Fibroblast of lung (primary cell): ENCODE results near the gene IGFN1. TPM values are rescaled to one million over a fixed set of nuclear protein-coding genes. Genes with fewer than 3 reads are reported as not detected.

Source experiments
- DNase-seq, 2 donors: peaks; one replicate each; pipeline versions ENCODE4 v3.0.0 to v3.0.0-alpha.2; 2010; ENCODE audit warnings: low read depth in 2 of 2
- H2AFZ ChIP-seq: 2 replicates; pipeline ENCODE4 v1.5.1; 2012; ENCODE audit warnings: low read length, control low read depth, inconsistent platforms
- H3K27ac ChIP-seq: 2 replicates; pipeline ENCODE4 v1.5.1; 2011; ENCODE audit warnings: low read length, control low read depth; ENCODE audit not compliant: insufficient read depth
- H3K27me3 ChIP-seq: 2 replicates; pipeline ENCODE4 v1.5.1; 2011; ENCODE audit warnings: mild to moderate bottlenecking, low read length; ENCODE audit not compliant: control insufficient read depth, insufficient read depth
- H3K36me3 ChIP-seq: 2 replicates; pipeline ENCODE4 v1.5.1; 2011; ENCODE audit warnings: low read length; ENCODE audit not compliant: control insufficient read depth, insufficient read depth
- H3K4me1 ChIP-seq: 2 replicates; pipeline ENCODE4 v1.5.1; 2011; ENCODE audit warnings: low read length; ENCODE audit not compliant: control insufficient read depth, insufficient read depth; ENCODE audit errors: extremely low read depth
- H3K4me2 ChIP-seq: 2 replicates; pipeline ENCODE4 v1.5.1; 2011; ENCODE audit warnings: low read length, control low read depth; ENCODE audit not compliant: insufficient read depth; ENCODE audit errors: extremely low read depth
- H3K4me3 ChIP-seq, 4 experiments: fragments of 200-600 bp in 1 of 4; sonication (generic) in 1 of 4; replicated peaks in 1 of 4; 2 replicates each; pipeline ENCODE4 v1.5.1; 2011 to 2016; ENCODE audit warnings: low read length in 4 of 4, low read depth in 3 of 4, mild to moderate bottlenecking in 3 of 4, control low read depth in 2 of 4, inconsistent platforms in 1 of 4, mixed read lengths in 1 of 4; ENCODE audit not compliant: insufficient read depth in 1 of 4; ENCODE audit errors: control extremely low read depth in 1 of 4
- H3K79me2 ChIP-seq: 2 replicates; pipeline ENCODE4 v1.5.1; 2012; ENCODE audit warnings: mild to moderate bottlenecking, low read length, inconsistent platforms; ENCODE audit not compliant: control insufficient read depth, insufficient read depth
- H3K9ac ChIP-seq: 2 replicates; pipeline ENCODE4 v1.5.1; 2011; ENCODE audit warnings: mild to moderate bottlenecking, low read length, control low read depth; ENCODE audit not compliant: insufficient read depth
- H3K9me3 ChIP-seq: 2 replicates; pipeline ENCODE4 v1.5.1; 2012; ENCODE audit warnings: low read depth, low read length; ENCODE audit not compliant: control insufficient read depth, insufficient read depth
- H4K20me1 ChIP-seq: 2 replicates; pipeline ENCODE4 v1.5.1; 2011; ENCODE audit warnings: low read length; ENCODE audit not compliant: control insufficient read depth, insufficient read depth; ENCODE audit errors: extremely low read depth
- CTCF ChIP-seq, 2 donors: IDR thresholded peaks in 1 of 2; conservative IDR thresholded peaks in 1 of 2; 1 replicate in 1 of 2; 2 replicates in 1 of 2; pipeline ENCODE4 v1.5.1; 2011 to 2012; ENCODE audit warnings: low read length in 2 of 2, control low read depth in 1 of 2, inconsistent platforms in 1 of 2, low read depth in 1 of 2, mild to moderate bottlenecking in 1 of 2
- EZH2 ChIP-seq: IDR thresholded peaks from 2 replicates; pipeline ENCODE4 v1.5.1; 2012; ENCODE audit warnings: low read length, control low read depth, mild to moderate bottlenecking; ENCODE audit errors: missing control alignments
- polyA plus RNA-seq, 2 donors: library from polyadenylated mRNA; depleted of rRNA in 1 of 2; stranded (reverse) in 1 of 2; unstranded in 1 of 2; fragments of >200 nt; gene quantifications; 2 replicates each; pipeline ENCODE4 v1.2.1, GENCODE V29; 2011 to 2012; ENCODE audit warnings: missing spikeins in 1 of 2
- total RNA-seq: library from RNA; depleted of rRNA; stranded (reverse); fragments of >200 nt; gene quantifications from 2 replicates; pipeline ENCODE4 v1.2.1, GENCODE V29; 2014

Gene IGFN1
- total and polyA plus RNA-seq, 2 donors (not counting 1 experiment from before 2014, with no cell fraction given) = 0.17 TPM; not detected in 1

GRCh38 chr1:201142011-201142848 is 48.4 kb upstream of the IGFN1 start:
- Histone ChIP-seq H3K9me3 (no peaks in the 10 kb centered on the region), H3K4me1 (peaks cover 5% of the 10 kb centered on the region), H3K36me3 (peaks cover 19% of the 10 kb centered on the region), H3K4me3 (no peak overlapping the region), H4K20me1 (no peaks in the 10 kb centered on the region), H3K9ac (no peak overlapping the region), H3K27me3 (no peaks in the 10 kb centered on the region), H3K27ac (no peak overlapping the region), H3K4me2 (no peak overlapping the region), H3K79me2 (no peaks in the 10 kb centered on the region), H2AFZ (no peak overlapping the region)
- DNase-seq = no peak
- no peak for TF ChIP-seq EZH2
- TF ChIP-seq CTCF (conservative IDR thresholded peaks at IDR 0.05 in 1 of 2, IDR thresholded peaks at IDR 0.05 in 1 of 2; ENCODE audit: low read depth in 1 of 2, low read length in 2 of 2) = no peak

- H3K27ac ChIP-seq = no peak overlapping the region
- no peaks in the 10 kb centered on the region for H3K9me3 ChIP-seq
- H3K4me1 ChIP-seq = peaks cover under 1% of the 10 kb centered on the region
- H3K4me3 ChIP-seq = no peak overlapping the region
- H3K4me2 ChIP-seq = no peak overlapping the region
- no peak overlapping the region for H3K9ac ChIP-seq
- H3K27me3 ChIP-seq = no peaks in the 10 kb centered on the region
- H4K20me1 ChIP-seq = no peaks in the 10 kb centered on the region
- TF ChIP-seq EZH2 (no peak), CTCF (conservative IDR thresholded peaks at IDR 0.05 in 1 of 2, IDR thresholded peaks at IDR 0.05 in 1 of 2; ENCODE audit: low read depth in 1 of 2, low read length in 2 of 2) (no peak)
- H2AFZ ChIP-seq = no peak overlapping the region
- peaks cover 19% of the 10 kb centered on the region for H3K36me3 ChIP-seq
- H3K79me2 ChIP-seq = no peaks in the 10 kb centered on the region
- no peak for DNase-seq
These were observed 47.5 kb upstream of the IGFN1 start for GRCh38 chr1:201142849-201143725.
